ENCODE measurements around the gene PDE8A.

DNA sequence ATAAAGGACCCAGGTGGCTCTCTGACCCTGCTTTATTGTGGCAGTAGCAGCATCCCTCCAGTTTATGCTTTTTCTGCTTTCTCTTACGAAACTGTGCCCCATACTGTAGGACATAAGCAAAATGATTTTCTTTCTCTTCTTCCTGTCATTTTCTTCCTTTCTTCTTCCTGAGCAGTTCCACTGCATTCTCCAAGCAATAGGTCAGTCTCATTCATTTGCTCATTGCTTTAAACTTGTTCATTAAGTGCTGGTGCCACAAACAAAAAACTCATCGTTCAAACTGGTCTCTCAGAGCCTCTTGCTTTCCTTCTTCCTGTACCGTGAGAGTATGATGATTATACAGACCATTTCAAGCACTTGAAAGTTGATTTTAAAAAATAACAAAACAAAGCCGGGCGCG lies 66.8 kb downstream of the PDE8A start:
- TF ChIP-seq, protein P1, sequence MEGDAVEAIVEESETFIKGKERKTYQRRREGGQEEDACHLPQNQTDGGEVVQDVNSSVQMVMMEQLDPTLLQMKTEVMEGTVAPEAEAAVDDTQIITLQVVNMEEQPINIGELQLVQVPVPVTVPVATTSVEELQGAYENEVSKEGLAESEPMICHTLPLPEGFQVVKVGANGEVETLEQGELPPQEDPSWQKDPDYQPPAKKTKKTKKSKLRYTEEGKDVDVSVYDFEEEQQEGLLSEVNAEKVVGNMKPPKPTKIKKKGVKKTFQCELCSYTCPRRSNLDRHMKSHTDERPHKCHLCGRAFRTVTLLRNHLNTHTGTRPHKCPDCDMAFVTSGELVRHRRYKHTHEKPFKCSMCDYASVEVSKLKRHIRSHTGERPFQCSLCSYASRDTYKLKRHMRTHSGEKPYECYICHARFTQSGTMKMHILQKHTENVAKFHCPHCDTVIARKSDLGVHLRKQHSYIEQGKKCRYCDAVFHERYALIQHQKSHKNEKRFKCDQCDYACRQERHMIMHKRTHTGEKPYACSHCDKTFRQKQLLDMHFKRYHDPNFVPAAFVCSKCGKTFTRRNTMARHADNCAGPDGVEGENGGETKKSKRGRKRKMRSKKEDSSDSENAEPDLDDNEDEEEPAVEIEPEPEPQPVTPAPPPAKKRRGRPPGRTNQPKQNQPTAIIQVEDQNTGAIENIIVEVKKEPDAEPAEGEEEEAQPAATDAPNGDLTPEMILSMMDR (conservative IDR thresholded peaks at IDR 0.05; ENCODE audit: low read depth, low read length), result no peak
- TF ChIP-seq EZH2phosphoT487 (IDR thresholded peaks at IDR 0.05; ENCODE audit: borderline replicate concordance, low read length) (no peak), EZH2 (IDR thresholded peaks at IDR 0.05; ENCODE audit: low read length, unreplicated experiment) (no peak)

Data from PC-3 (cell line).